ENCODE data around the gene CEP68.
A peak's percentile ranks its signal among the peaks of the same experiment; 100 is the strongest.
"Not testable (repeated sequence)": the region's sequence is repeated elsewhere in the genome, so short reads cannot be mapped to it uniquely, and the experiment has no call there.

The CEP68 gene, protein sequence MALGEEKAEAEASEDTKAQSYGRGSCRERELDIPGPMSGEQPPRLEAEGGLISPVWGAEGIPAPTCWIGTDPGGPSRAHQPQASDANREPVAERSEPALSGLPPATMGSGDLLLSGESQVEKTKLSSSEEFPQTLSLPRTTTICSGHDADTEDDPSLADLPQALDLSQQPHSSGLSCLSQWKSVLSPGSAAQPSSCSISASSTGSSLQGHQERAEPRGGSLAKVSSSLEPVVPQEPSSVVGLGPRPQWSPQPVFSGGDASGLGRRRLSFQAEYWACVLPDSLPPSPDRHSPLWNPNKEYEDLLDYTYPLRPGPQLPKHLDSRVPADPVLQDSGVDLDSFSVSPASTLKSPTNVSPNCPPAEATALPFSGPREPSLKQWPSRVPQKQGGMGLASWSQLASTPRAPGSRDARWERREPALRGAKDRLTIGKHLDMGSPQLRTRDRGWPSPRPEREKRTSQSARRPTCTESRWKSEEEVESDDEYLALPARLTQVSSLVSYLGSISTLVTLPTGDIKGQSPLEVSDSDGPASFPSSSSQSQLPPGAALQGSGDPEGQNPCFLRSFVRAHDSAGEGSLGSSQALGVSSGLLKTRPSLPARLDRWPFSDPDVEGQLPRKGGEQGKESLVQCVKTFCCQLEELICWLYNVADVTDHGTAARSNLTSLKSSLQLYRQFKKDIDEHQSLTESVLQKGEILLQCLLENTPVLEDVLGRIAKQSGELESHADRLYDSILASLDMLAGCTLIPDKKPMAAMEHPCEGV
- 12.2 to 93.0 reads per million in 2 experiments for total RNA-seq

DNA sequence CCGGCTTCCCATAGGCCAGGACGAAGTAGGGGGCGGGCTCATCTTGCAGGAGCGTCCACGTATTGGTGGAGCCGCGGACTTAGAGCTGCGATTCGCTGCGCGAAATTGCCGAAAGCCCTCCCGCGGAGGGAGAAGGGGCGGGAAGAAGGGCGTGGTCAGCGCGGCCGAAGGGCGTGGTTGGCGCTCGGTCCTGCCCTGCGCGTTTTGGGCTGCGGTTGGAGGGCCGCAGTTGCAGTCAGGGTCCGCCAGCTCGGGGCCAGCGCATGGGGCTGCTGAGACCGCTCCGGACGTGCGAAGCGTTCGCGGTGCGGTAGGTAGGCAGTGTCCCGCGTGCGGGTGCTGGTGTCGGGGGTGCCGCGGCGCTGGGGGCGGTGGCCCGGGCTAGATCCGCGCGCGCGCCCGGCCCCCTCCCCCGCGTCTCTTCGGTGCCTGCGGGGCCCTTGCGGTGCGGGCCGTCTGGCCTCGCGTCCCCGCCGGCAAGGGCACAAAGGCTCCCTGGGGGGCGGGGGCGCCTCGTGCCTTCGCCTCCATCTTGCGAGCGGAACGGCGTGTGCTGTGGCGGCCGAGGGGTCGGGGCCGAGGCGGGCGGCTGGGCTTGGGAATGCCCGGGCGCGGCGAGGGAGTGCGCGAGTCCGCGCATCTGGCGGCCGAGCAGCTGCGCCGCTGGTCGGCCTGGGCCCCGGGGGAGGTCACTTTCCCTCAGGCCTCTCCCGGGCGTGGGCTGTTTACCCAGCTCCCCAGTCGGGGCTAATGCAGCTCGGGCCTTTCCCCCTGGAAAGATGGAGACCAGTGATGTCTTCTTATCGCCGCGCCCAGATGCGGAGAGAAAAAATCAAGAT lies at the start of gene CEP68:
Gene CEP68 (plus strand): TSS at position 202 of the 839 bp plus-strand sequence. CDS start 13,029 bp downstream, outside the sequence.
- DNase-seq (ENCODE audit: low read depth) = peak; percentile 93

DNA sequence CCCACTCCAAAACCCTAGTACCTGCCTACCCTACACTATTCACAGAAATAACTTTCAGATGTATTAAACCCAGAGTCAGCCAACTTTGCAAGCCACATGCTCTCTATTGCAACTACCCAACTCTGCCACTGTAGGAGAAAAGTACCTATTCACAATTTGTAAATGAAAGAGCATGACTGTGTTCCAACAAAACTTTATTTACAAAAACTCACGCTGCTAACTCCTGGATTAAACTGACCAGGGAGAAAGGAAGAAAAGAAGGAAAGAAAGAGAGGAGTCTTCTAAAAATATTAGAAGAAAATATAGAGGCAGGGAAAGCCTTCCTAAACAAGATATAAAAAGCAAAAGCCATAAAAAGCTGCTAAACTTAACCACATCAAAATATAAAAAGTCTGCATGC lies 42.4 kb upstream of the CEP68 start:
- no peak for DNase-seq (ENCODE audit: low read depth)

DNA sequence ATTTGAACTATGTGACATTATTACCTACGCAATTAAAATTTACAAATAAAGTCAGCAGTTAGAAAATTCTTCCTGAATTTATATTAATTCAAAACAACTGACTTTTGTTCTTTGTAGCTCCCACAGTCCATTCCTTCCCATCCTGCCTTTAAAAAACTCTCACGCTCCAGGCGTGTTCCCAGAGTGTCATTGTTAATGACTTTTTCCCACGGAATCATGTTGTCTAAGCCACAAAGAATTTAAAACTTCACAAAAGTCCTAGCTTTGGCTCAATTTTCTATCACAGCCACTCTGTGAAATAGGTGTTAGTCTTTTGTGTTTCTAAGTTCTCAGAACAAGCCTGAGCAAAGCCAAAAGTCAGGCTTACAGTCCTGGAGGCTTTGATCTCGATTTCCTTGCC lies 40.5 kb upstream of the CEP68 start:
- DNase-seq (ENCODE audit: low read depth) = no peak

DNA sequence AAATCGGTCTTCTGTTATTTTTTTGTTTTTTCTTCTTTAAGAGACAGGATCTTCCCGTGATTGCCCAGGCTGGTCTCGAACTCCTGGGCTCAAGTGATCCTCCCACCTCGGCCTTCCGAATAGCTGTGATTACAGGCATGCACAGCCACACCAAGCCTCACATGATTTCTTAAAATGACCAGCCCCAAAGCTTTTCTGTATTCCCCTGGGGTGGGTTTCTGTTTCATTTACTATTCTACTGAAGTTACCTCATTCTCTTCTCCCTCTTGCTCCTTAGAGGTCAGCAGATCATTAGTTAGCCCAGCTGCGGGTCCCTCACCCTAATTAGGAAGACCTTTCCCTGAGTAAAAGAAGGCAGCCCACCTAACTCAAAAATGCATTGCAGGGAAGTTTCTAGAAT lies 39.4 kb upstream of the CEP68 start:
- no peak for DNase-seq (ENCODE audit: low read depth)

DNA sequence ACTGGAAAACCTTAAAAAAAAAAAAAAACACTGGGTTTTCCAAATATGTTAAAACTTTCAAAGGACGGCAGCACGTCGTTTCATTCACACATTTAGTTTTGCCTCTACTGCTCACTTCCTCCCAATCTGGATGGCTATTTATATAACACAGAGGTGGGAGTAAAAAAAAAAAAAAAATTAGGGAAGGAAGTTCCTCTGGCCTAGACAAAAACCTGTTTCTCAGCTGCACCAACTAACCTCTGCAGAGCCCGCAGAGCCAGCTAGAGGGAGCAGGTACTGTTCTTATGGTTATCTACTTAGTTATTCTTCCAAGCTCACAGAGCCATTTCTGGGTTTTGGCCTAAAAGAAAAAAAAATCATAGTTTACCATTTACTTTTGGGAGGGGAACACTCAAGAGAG lies 38.9 kb upstream of the CEP68 start:
- no peak for DNase-seq (ENCODE audit: low read depth)

DNA sequence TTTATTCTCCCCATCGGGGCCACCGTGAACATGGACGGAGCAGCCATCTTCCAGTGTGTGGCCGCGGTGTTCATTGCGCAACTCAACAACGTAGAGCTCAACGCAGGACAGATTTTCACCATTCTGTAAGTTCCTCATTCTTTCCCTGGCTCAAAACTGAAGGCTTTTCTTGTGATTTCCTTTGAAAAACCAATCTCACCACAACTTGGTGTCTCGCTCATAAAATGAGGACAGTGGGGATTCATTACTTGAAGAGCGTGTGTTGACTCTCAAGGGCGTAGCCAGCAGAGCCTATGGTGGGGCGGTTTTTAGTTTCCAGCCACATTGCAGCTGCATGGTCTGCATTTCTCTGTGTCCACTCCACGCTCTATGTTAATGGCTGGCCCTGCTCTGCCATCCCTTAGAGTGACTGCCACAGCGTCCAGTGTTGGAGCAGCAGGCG lies 38.1 kb upstream of the CEP68 start:
- DNase-seq (ENCODE audit: low read depth) = no peak

DNA sequence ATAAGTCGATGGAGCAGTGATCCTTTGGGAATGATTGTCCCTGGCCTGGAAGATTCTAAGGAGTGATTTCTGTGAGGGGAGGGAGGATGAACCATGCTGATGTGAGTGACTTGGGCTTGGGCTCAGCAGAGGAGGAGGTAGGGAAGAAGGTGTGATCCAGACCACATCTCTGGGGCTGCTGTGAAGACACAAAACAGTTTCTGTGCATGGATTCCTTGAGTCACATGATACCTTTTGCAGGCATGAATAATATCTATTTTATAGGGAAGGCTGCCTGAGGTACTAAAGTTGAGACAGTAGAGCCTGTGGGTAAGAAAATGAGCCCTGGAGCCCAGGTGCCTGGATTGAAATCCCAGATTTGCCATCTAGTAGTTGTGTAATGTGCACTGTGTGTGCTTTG lies 37.2 kb upstream of the CEP68 start:
- no peak for DNase-seq (ENCODE audit: low read depth)

DNA sequence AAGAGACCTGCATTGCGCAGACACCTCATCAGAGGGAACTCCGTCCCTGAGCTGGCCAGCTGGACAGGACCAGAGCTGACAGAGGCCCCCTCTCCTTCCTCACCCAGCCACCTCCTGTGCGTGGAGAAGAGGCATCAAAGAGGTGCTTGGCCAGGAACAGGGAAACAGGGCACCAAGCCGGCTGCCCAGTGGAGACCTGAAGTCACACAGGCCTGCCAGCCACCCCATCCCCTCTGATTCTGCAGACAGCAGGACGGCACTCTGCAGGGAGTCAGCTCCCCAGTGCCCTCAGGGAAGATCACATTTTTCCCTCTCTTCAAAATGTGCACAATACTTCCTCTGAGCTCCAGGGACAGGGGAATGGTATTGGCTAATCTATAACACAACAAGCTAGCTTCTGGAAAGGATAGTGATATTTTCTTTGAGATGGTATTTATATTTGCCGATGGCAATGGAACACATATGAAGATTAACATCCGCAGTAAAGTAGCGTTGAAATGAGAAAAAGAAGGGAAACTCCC lies 36.5 kb upstream of the CEP68 start:
- DNase-seq (ENCODE audit: low read depth) = no peak

DNA sequence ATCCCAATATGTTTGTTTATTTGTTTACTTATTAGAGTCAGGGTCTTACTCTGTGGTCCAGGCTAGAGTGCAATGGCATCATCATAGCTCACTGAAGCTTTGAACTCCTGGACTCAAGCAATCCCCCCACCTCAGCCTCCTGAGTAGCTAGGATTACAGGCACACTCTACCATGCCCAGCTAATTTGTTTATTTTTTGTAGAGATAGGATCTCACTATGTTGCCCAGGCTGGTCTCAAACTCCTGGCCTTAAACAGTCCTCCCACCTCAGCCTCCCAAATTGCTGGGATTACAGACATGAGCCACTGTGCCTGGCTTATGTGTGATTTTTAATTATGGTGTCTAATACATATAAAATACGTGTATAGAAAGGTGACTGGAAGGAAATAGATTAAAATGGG lies 36.0 kb upstream of the CEP68 start:
- not testable (repeated sequence) for DNase-seq (ENCODE audit: low read depth)

DNA sequence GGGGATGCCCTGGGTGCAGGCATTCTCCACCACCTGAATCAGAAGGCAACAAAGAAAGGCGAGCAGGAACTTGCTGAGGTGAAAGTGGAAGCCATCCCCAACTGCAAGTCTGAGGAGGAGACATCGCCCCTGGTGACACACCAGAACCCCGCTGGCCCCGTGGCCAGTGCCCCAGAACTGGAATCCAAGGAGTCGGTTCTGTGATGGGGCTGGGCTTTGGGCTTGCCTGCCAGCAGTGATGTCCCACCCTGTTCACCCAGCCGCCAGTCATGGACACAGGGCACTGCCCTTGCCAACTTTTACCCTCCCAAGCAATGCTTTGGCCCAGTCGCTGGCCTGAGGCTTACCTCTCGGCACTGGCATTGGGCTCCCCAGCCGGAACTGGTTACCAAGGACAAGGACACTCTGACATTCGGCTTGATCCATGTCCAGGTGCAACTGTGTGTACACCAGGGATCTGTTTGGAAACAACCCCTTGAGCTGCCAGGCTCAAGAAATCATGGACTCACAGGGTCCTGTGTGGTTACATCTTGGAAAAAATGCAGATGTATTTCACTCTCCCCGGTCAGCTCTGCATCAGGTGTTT lies 35.2 kb upstream of the CEP68 start:
- DNase-seq (ENCODE audit: low read depth) = no peak

DNA sequence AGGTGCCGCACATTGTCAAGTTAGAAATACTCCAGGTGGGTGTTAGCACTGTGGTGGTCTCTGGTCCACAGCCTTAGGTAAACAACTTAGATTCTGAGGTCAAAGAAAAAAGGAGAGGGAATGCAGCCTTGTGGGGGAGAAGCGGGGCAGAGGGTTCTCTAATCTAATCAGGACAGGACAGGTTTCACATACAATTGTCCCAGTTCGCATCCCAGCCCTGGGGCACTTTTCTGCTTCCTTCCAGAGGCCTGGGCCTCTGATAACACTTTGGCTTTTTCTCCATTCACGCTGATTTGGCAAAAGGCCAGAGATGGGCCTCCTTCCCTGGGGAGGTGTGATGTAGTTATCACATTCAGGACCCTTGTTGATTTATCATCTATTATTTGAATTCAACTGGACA lies 34.5 kb upstream of the CEP68 start:
- no peak for DNase-seq (ENCODE audit: low read depth)

DNA sequence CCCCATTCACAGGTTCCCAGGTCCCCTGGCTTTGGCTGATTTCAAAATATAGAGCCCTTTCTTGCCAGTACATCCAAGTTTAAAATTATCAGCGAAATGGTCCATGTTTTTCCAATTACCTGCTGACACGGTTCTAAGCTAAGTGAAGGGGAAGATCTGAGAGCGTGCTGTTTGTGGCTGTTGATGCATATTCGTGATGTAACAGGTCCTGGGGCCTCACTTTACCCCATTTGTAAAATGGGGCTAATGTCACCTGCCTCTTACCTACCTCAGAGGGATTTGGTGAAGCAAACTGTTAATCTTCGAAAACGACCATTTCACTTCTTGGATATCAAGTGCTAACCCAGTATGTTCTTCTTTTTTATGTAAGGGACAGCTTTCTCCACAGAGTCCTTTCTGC lies 34.0 kb upstream of the CEP68 start:
- no peak for DNase-seq (ENCODE audit: low read depth)

DNA sequence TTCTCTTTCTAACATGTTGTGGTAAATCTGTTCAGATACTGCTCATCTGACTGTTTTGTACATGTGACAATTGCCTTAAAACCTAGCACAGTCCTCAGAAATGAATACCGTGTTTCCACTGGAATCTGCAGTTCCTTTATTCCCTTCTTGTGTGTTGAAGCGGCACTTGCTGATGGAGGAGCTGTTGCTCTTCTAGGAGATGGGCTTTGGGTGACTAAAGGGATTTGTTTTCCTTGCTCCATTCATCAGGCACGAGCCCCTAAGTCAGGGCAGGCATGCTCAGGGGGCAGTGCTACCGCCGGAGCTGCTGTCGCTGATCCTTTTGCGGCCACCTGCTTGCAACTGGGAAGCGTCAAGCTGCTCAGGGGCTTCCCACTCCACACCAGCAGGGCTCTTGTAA lies 32.5 kb upstream of the CEP68 start:
- no peak for DNase-seq (ENCODE audit: low read depth)

DNA sequence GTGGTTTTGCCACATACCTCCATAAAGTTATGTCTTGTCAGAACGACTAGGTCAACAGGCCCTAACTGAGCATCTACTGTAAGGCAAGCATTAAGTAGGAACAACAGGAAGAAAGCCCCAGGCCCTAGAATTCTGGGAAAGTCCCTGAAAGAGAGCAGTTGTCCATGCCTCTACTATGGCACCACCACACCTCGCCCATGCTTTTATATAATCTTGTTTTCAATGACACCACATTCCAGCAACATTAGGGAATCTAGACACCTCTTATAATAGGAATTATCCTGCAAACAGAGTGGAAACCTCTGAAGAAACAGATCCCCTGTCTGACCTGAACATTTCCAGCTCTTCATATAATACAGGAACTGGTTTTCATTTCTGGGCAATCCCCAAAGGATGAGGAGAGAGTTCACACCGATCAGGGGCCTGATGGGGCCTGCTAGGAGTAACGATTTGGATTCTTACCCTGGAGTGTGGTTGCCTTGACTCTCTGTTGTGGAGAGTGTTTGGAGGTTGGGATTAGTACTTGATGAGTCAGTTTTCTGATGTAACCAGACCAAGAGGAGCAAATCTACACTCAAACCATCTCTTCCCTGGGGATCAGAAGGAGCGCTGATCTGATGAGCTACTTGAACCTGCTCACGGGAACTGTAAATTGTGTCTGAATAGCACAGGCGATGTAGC lies 31.9 kb upstream of the CEP68 start:
- DNase-seq (ENCODE audit: low read depth) = no peak

DNA sequence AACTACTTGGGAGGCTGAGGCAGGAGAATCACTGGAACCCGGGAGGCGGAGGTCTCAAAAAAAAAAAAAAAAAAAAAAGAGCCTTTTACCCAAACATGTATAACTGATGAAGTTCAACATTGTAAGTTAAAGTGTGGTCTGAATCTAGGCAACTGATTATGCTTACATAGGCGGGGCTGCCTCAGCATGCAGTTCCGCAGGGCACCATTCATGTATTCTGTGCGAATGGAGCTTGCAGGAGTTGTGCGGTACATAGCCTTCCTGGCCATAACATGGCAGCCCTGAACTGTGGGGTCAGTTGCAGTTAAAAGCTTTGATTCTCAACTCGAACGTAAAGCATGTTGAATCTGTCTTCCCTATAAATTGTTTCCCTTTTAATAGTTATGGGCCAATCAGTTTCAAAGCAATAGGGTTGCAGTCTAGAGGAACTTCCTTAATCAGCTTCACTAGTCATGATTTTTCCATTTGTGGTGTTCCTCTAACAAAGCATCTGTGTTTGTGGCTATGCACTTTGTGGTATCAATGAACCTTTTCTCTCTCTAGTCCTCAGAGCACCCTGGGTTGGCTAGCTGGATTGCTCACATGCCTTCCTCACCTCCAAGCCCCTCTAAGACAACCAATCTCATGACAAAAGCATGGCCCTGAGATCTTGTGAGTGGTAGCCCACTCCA lies 30.6 kb upstream of the CEP68 start:
- no peak for DNase-seq (ENCODE audit: low read depth)

DNA sequence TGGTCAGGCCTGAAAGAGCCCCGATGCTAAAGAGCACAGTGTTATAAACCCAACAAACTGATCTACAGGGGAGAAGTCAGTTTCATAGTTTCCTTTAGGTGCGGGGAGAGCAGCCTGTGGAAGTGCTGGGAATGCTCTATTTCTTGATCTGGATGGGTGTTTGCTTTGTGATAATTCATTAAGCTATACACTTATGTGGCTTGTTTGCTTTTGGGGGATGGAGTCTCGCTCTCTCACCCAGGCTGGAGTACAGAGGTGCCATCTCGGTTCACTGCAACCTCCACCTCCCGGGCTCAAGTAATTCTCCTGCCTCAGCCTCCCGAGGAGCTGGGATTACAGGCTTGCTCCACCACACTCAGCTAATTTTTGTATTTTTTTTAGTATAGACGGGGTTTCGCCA lies 30.1 kb upstream of the CEP68 start:
- DNase-seq (ENCODE audit: low read depth) = no peak

DNA sequence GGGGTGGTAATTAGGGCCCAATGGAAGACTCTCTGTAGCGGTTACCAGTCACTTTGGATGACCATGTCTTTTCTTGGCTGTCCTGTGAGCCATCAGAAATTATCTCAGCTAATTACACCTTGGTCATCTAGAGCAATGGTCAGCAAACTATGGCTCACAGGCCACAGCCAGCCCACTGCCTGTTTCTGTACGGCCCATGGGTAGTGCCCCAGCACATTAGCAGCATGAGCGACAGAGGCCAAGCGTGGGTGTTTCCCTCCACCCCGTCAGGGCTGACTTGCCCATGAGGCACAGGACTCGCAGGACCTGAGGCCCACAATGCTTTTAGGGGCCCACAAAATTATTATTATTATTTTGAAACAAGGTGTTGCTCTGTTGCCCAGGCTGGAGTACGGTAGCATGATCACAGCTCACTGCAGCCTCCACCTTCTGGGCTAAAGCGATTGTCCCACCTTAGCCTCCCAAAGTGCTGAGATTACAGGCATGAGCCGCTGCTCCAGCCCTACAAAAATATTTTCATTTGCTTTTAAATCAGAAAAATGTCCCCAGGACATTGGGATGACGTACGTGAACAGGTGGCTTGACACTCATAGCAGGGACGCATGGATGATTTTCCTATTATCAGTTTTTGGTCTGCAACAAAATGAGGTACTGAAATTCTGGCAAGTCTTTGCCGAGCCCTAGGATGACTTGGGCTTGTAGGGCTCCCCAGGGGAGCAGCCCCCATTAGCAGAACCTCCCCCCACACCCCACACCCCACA lies 29.3 kb upstream of the CEP68 start:
- DNase-seq (ENCODE audit: low read depth) = no peak

DNA sequence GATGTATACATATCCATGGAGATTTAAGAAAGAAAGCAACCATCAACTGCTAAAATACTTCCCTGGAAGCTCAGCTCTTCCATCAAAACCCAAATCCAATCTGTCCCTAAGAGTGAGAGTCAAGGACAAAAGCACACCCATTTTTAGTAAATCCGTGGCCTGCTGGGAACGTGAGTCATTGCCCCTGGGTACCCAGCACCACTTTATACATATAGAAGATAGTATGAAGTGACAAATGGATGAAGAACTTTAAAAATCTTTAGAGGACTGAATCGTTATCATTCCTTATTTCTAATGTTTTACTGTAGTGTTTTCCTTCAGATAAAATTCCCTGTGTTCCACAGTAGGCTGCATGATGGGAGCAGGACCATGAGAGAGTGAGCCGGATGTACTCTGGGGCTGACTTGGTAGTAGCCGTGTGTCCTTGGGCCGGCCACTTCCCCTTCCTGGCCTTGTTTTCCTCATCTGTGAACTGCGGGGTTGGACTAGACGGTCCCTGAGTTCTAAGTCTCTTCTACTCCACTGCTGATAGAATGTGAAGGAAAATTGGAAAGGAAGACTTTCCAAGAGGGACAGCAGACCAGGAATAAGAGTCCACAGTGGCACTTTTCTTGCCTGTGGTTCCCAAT lies 28.5 kb upstream of the CEP68 start:
- no peak for DNase-seq (ENCODE audit: low read depth)
